Activated T-helper 1 cell treated with Interleukin-2 at 50 U/mL for 16 hours (primary cell): ENCODE measurements around the gene SLC22A4.
A peak's percentile ranks its signal among the peaks of the same experiment; 100 is the strongest.

Experiments used
- DNase-seq: peaks from one replicate; pipeline ENCODE4 v3.0.0-alpha.2; 2020; ENCODE audit warnings: low read depth

The SLC22A4 gene

GRCh38 chr5:132275367-132276220 is 18.6 kb upstream of the SLC22A4 start:
- DNase-seq: no peak

GRCh38 chr5:132277256-132277655 is 16.9 kb upstream of the SLC22A4 start:
- DNase-seq: no peak

GRCh38 chr5:132277971-132278853 is 16.0 kb upstream of the SLC22A4 start:
- DNase-seq: no peak

GRCh38 chr5:132279801-132280200 is 14.4 kb upstream of the SLC22A4 start:
- DNase-seq: no peak

GRCh38 chr5:132280371-132281240 is 13.6 kb upstream of the SLC22A4 start:
- no peak for DNase-seq

GRCh38 chr5:132281856-132282614 is 12.2 kb upstream of the SLC22A4 start:
- no peak for DNase-seq

GRCh38 chr5:132283423-132284043 is 10.7 kb upstream of the SLC22A4 start:
- DNase-seq: no peak

GRCh38 chr5:132289097-132289496 is 5.1 kb upstream of the SLC22A4 start:
- no peak for DNase-seq

GRCh38 chr5:132291026-132291425 is 3.2 kb upstream of the SLC22A4 start:
- DNase-seq: no peak

GRCh38 chr5:132293066-132293991 is 865 bp upstream of the SLC22A4 start:
- peak; percentile 24 for DNase-seq

GRCh38 chr5:132294728-132295504 is 722 bp downstream of the SLC22A4 start:
- peak; percentile 35 for DNase-seq

- no peak for DNase-seq
Measured at GRCh38 chr5:132295505-132296411, 1.6 kb downstream of the SLC22A4 start.

- no peak for DNase-seq
Measured at GRCh38 chr5:132296412-132297016, 2.3 kb downstream of the SLC22A4 start.

GRCh38 chr5:132297211-132297940 is 3.2 kb downstream of the SLC22A4 start:
- DNase-seq: no peak

GRCh38 chr5:132298298-132299212 is 4.4 kb downstream of the SLC22A4 start:
- DNase-seq: no peak

GRCh38 chr5:132299917-132300316 is 5.7 kb downstream of the SLC22A4 start:
- no peak for DNase-seq
